Panc1 (cell line): ENCODE results near the gene NBPF1.
"Not testable (repeated sequence)": the region's sequence is repeated elsewhere in the genome, so short reads cannot be mapped to it uniquely, and the experiment has no call there.

ENCODE experiments used
- TCF7L2 ChIP-seq: IDR thresholded peaks from 2 replicates; pipeline ENCODE4 v1.6.1; 2011; ENCODE audit warnings: mild to moderate bottlenecking, low read depth, low read length, inconsistent platforms
- TF ChIP-seq, protein P1 (sequence below): fragments of 450-650 bp; IDR thresholded peaks from 2 replicates; pipeline ENCODE4 v1.5.1; 2017; ENCODE audit warnings: mild to moderate bottlenecking

DNA sequence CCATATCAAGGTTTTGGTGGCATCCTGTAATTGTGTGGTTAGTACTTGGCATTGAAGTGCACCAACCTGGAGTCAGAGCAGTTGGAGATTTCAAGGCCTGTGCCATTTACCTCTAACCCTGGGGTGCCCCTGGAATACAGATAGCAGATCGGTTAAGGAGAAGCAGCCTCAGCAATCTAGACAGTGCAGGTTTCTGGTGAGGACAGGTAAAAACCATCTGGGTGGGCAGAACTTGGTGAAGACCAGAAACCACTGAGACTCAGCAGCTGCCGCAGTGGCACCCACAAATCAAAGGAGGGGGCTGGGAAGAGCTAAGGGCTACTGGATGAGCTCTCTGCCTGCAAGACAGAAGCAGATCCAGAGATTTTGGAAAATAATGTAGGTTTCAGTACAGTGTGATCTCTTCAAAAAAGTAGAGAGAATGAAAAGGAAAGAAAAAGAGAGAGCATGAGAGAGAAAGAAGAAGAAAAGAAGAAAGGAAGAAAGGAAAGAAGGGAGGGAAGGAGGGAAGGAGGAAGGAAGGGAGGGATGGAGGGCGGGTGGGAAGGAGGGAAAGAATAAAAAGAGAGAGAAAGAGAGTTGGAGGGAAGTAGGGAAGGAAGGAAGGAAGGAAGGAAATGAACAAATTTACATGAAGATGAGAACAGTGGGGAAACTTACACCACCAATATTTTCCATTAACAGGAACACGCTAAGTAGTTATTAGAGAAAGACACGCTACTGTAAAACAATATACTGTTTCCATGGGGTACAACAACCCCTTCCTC is 6.5 kb downstream of the NBPF1 start:
- TF ChIP-seq, protein P1, sequence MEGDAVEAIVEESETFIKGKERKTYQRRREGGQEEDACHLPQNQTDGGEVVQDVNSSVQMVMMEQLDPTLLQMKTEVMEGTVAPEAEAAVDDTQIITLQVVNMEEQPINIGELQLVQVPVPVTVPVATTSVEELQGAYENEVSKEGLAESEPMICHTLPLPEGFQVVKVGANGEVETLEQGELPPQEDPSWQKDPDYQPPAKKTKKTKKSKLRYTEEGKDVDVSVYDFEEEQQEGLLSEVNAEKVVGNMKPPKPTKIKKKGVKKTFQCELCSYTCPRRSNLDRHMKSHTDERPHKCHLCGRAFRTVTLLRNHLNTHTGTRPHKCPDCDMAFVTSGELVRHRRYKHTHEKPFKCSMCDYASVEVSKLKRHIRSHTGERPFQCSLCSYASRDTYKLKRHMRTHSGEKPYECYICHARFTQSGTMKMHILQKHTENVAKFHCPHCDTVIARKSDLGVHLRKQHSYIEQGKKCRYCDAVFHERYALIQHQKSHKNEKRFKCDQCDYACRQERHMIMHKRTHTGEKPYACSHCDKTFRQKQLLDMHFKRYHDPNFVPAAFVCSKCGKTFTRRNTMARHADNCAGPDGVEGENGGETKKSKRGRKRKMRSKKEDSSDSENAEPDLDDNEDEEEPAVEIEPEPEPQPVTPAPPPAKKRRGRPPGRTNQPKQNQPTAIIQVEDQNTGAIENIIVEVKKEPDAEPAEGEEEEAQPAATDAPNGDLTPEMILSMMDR, result not testable (repeated sequence)
- TF ChIP-seq TCF7L2, result not testable (repeated sequence)
